Cardiac muscle cell (in vitro differentiated cells and primary cell): ENCODE measurements around the gene ACACA. TPM values are rescaled to one million over a fixed set of nuclear protein-coding genes. Genes with fewer than 3 reads are reported as not detected.
A peak's percentile ranks its signal among the peaks of the same experiment; 100 is the strongest.

ENCODE experiments used
- DNase-seq, 2 donors: peaks; one replicate each; pipeline versions ENCODE4 v3.0.0 to v3.0.0-alpha.2; 2010 to 2017; ENCODE audit warnings: low read depth in 1 of 2, low spot score in 1 of 2
- H3K27ac ChIP-seq: fragments of 200-600 bp; sonication (generic); 2 replicates; pipeline ENCODE4 v1.5.1; 2016
- H3K27me3 ChIP-seq: fragments of 200-600 bp; sonication (generic); 2 replicates; pipeline ENCODE4 v1.6.0; 2016; ENCODE audit warnings: control low read depth
- H3K36me3 ChIP-seq: fragments of 200-600 bp; sonication (generic); 2 replicates; pipeline ENCODE4 v1.5.1; 2016; ENCODE audit warnings: control low read depth
- H3K4me1 ChIP-seq: fragments of 200-600 bp; sonication (generic); 2 replicates; pipeline ENCODE4 v1.8.1; 2017; ENCODE audit warnings: low read depth, mild to moderate bottlenecking, mixed run types
- H3K4me3 ChIP-seq: fragments of 200-600 bp; sonication (generic); 2 replicates; pipeline ENCODE4 v1.5.1; 2016; ENCODE audit warnings: mild to moderate bottlenecking
- H3K9me3 ChIP-seq: fragments of 200-600 bp; sonication (generic); 2 replicates; pipeline ENCODE4 v1.5.1; 2017; ENCODE audit warnings: low read depth, mild to moderate bottlenecking, control low read depth
- CTCF ChIP-seq: IDR thresholded peaks from 2 replicates; pipeline ENCODE4 v1.5.1; 2012; ENCODE audit warnings: low read depth, mild to moderate bottlenecking, low read length
- polyA plus RNA-seq: library from polyadenylated mRNA; unstranded; fragments of >200 nt; fragmentation: Nextera tagmentation; extraction: Ambion mirVana; gene quantifications from 2 replicates; pipeline ENCODE4 v1.2.1, GENCODE V29; 2016
- total RNA-seq: library from RNA; depleted of rRNA; stranded (reverse); fragments of >200 nt; gene quantifications from 2 replicates; pipeline ENCODE4 v1.2.3, GENCODE V29; 2016

ACACA gene
- total and polyA plus RNA-seq, 2 experiments from 2014 or later: 42.5 to 47.6 TPM

GRCh38 chr17:37187262-37187661 is 219.4 kb downstream of the ACACA start:
- Histone ChIP-seq H3K27ac (no peak overlapping the region), H3K36me3 (peaks cover 35% of the 10 kb centered on the region), H3K4me3 (no peak overlapping the region), H3K27me3 (no peaks in the 10 kb centered on the region), H3K4me1 (no peaks in the 10 kb centered on the region), H3K9me3 (no peaks in the 10 kb centered on the region)
- TF ChIP-seq CTCF: no peak
- peak in 1 of 2 donors; percentile 22 for DNase-seq

GRCh38 chr17:37182786-37183465 is 223.7 kb downstream of the ACACA start:
- Histone ChIP-seq H3K27me3 (no peaks in the 10 kb centered on the region), H3K27ac (no peak overlapping the region), H3K36me3 (peaks cover 28% of the 10 kb centered on the region), H3K4me3 (no peak overlapping the region), H3K9me3 (no peaks in the 10 kb centered on the region), H3K4me1 (no peaks in the 10 kb centered on the region)
- peak in 1 of 2 donors; percentile 20 for DNase-seq
- TF ChIP-seq CTCF: no peak

- no peak overlapping the region for H3K4me3 ChIP-seq
- no peak for TF ChIP-seq CTCF
- H3K4me1 ChIP-seq: no peaks in the 10 kb centered on the region
- DNase-seq: no peak
- H3K36me3 ChIP-seq: peaks cover 17% of the 10 kb centered on the region
- no peak overlapping the region for H3K27ac ChIP-seq
- no peaks in the 10 kb centered on the region for H3K9me3 ChIP-seq
- H3K27me3 ChIP-seq: no peaks in the 10 kb centered on the region
Observed at GRCh38 chr17:37180376-37180775, 226.3 kb downstream of the ACACA start.

GRCh38 chr17:37179893-37180292 is 226.7 kb downstream of the ACACA start:
- H3K4me3 ChIP-seq: no peak overlapping the region
- H3K27ac ChIP-seq: no peak overlapping the region
- no peaks in the 10 kb centered on the region for H3K27me3 ChIP-seq
- no peaks in the 10 kb centered on the region for H3K4me1 ChIP-seq
- H3K36me3 ChIP-seq: peaks cover 17% of the 10 kb centered on the region
- H3K9me3 ChIP-seq: no peaks in the 10 kb centered on the region
- peak in 1 of 2 donors; percentile 56 for DNase-seq
- no peak for TF ChIP-seq CTCF

GRCh38 chr17:37177254-37177870 is 229.3 kb downstream of the ACACA start:
- TF ChIP-seq CTCF: no peak
- Histone ChIP-seq H3K27ac (no peak overlapping the region), H3K27me3 (no peaks in the 10 kb centered on the region), H3K9me3 (no peaks in the 10 kb centered on the region), H3K4me3 (no peak overlapping the region), H3K4me1 (no peaks in the 10 kb centered on the region), H3K36me3 (peaks cover 17% of the 10 kb centered on the region)
- DNase-seq: no peak
